GM19455 (cell line): ENCODE results near the gene NDUFS1.
A peak's percentile ranks its signal among the peaks of the same experiment; 100 is the strongest.
"Not testable (repeated sequence)": the region's sequence is repeated elsewhere in the genome, so short reads cannot be mapped to it uniquely, and the experiment has no call there.

Source experiments
- ATAC-seq: cut with Tn5 transposase; IDR thresholded peaks from one replicate; pipeline ENCODE4 v1.9.1; 2021; ENCODE audit not compliant: unreplicated experiment

Gene NDUFS1

GRCh38 chr2:206159346-206160124 lies at the start of gene NDUFS1, which contains the start of gene EEF1B2:
TSS of gene NDUFS1 (minus strand) at chr2:206159444. CDS start at chr2:206153678, 5,766 bp downstream.
TSS of gene EEF1B2 (plus strand) at chr2:206159895. CDS start at chr2:206159980, 85 bp downstream.
- ATAC-seq, result peak; percentile 84

GRCh38 chr2:206208900-206209299 lies 49.7 kb upstream of the NDUFS1 start:
- ATAC-seq, result no peak

- not testable (repeated sequence) for ATAC-seq
Measured at GRCh38 chr2:206207316-206207715, 48.1 kb upstream of the NDUFS1 start.

GRCh38 chr2:206204710-206205109 lies 45.5 kb upstream of the NDUFS1 start:
- no peak for ATAC-seq

- no peak for ATAC-seq
Measured at GRCh38 chr2:206203331-206203730, 44.1 kb upstream of the NDUFS1 start.

- no peak for ATAC-seq
Measured at GRCh38 chr2:206202446-206202845, 43.2 kb upstream of the NDUFS1 start.

GRCh38 chr2:206201075-206201848 lies 42.0 kb upstream of the NDUFS1 start:
- no peak for ATAC-seq

GRCh38 chr2:206198677-206199076 lies 39.4 kb upstream of the NDUFS1 start:
- no peak for ATAC-seq

GRCh38 chr2:206193671-206194357 lies 34.6 kb upstream of the NDUFS1 start:
- ATAC-seq, result no peak

- ATAC-seq, result no peak
Measured at GRCh38 chr2:206192157-206192556, 32.9 kb upstream of the NDUFS1 start.

GRCh38 chr2:206190689-206191088 lies 31.4 kb upstream of the NDUFS1 start:
- no peak for ATAC-seq

- ATAC-seq, result no peak
Measured at GRCh38 chr2:206190111-206190510, 30.9 kb upstream of the NDUFS1 start.

GRCh38 chr2:206189691-206190090 lies 30.4 kb upstream of the NDUFS1 start:
- ATAC-seq, result no peak

GRCh38 chr2:206181526-206181925 lies 22.3 kb upstream of the NDUFS1 start:
- not testable (repeated sequence) for ATAC-seq

- no peak for ATAC-seq
Measured at GRCh38 chr2:206176901-206177300, 17.7 kb upstream of the NDUFS1 start.

- ATAC-seq, result no peak
Measured at GRCh38 chr2:206176121-206176520, 16.9 kb upstream of the NDUFS1 start.

GRCh38 chr2:206173147-206173546 lies 13.9 kb upstream of the NDUFS1 start:
- ATAC-seq, result no peak

GRCh38 chr2:206171624-206172397 lies 12.6 kb upstream of the NDUFS1 start:
- ATAC-seq, result not testable (repeated sequence)

- not testable (repeated sequence) for ATAC-seq
Measured at GRCh38 chr2:206168230-206168629, 9.0 kb upstream of the NDUFS1 start.

- no peak for ATAC-seq
Measured at GRCh38 chr2:206164261-206164862, 5.1 kb upstream of the NDUFS1 start.
